ENCODE measurements around the gene MS4A3. TPM values are rescaled to one million over a fixed set of nuclear protein-coding genes. Genes with fewer than 3 reads are reported as not detected.

MS4A3 gene
- total RNA-seq, 1 experiment from 2014 or later: not detected

- peaks cover 6% of the 10 kb centered on the region for H3K4me1 Mint-ChIP-seq
These were observed 39.1 kb downstream of the MS4A3 start for GRCh38 chr11:60095477-60096120.

GRCh38 chr11:60097189-60097588, 40.7 kb downstream of the MS4A3 start:
- CTCF ChIA-PET: no interaction called here
- DNase-seq (ENCODE audit: low spot score) (no peak), ATAC-seq (no peak)
- H3K4me3 Mint-ChIP-seq: no peak overlapping the region
- H3K36me3 Mint-ChIP-seq: no peaks in the 10 kb centered on the region
- peaks cover 8% of the 10 kb centered on the region; the same call in 1 of the 2 replicates for H3K9me3 Mint-ChIP-seq
- POLR2A ChIA-PET: no interaction called here
- H3K4me1 Mint-ChIP-seq: peaks cover 6% of the 10 kb centered on the region
- H3K27me3 Mint-ChIP-seq (ENCODE audit: low read depth): no peaks in the 10 kb centered on the region
- no peak overlapping the region for H3K27ac Mint-ChIP-seq
- TF ChIP-seq STAT6 (CRISPR knock-in tag; conservative IDR thresholded peaks at IDR 0.05; ENCODE audit: low read depth) (no peak), AFF4 (CRISPR knock-in tag; IDR thresholded peaks at IDR 0.05; ENCODE audit: borderline replicate concordance) (no peak), ETV6 (CRISPR knock-in tag; IDR thresholded peaks at IDR 0.05) (no peak), ZNF317 (CRISPR knock-in tag; IDR thresholded peaks at IDR 0.05; ENCODE audit: borderline replicate concordance, low read depth) (no peak), GABPB1 (CRISPR knock-in tag; IDR thresholded peaks at IDR 0.05) (no peak), JAZF1 (CRISPR knock-in tag; IDR thresholded peaks at IDR 0.05) (no peak)

More at GRCh38 chr11:60095477-60096120, 39.1 kb downstream of the MS4A3 start:
- peaks cover 8% of the 10 kb centered on the region; the same call in 1 of the 2 replicates for H3K9me3 Mint-ChIP-seq
- ATAC-seq (no peak), DNase-seq (ENCODE audit: low spot score) (no peak)
- TF ChIP-seq USF1 (CRISPR knock-in tag; IDR thresholded peaks at IDR 0.05) (no peak), ZNF396 (CRISPR knock-in tag; IDR thresholded peaks at IDR 0.05; ENCODE audit: borderline replicate concordance) (no peak), ZNF263 (CRISPR knock-in tag; IDR thresholded peaks at IDR 0.05; ENCODE audit: low read depth) (no peak), SOX15 (CRISPR knock-in tag; IDR thresholded peaks at IDR 0.05) (no peak), TEAD1 (CRISPR knock-in tag; IDR thresholded peaks at IDR 0.05) (no peak), ERG (CRISPR knock-in tag; IDR thresholded peaks at IDR 0.05) (no peak), CREM (CRISPR knock-in tag; IDR thresholded peaks at IDR 0.05) (no peak), TCF7 (CRISPR knock-in tag; IDR thresholded peaks at IDR 0.05; ENCODE audit: low read depth) (no peak), PRRX2 (CRISPR knock-in tag; IDR thresholded peaks at IDR 0.05) (no peak), ZNF281 (CRISPR knock-in tag; IDR thresholded peaks at IDR 0.05) (no peak), ZNF121 (CRISPR knock-in tag; IDR thresholded peaks at IDR 0.05) (no peak), ZNF512 (CRISPR knock-in tag; IDR thresholded peaks at IDR 0.05; ENCODE audit: borderline replicate concordance) (no peak), FOXJ3 (CRISPR knock-in tag; IDR thresholded peaks at IDR 0.05; ENCODE audit: borderline replicate concordance) (no peak), OVOL2 (CRISPR knock-in tag; IDR thresholded peaks at IDR 0.05; ENCODE audit: borderline replicate concordance) (no peak)
- H3K36me3 Mint-ChIP-seq: no peaks in the 10 kb centered on the region
- CTCF ChIA-PET: no interaction called here
- H3K27ac Mint-ChIP-seq: no peak overlapping the region
- H3K27me3 Mint-ChIP-seq (ENCODE audit: low read depth): no peaks in the 10 kb centered on the region
- POLR2A ChIA-PET: no interaction called here
- H3K4me3 Mint-ChIP-seq: no peak overlapping the region
